ENCODE data around the gene COL17A1. TPM values are rescaled to one million over a fixed set of nuclear protein-coding genes. Genes with fewer than 3 reads are reported as not detected.

COL17A1 gene
- total and polyA plus RNA-seq, 2 donors (not counting 1 experiment from before 2014, with no cell fraction given), result under 0.01 to 0.12 TPM

- Histone ChIP-seq H4K20me1 (ENCODE audit: control insufficient read depth, extremely low read depth, insufficient read depth, low read length) (no peaks in the 10 kb centered on the region), H2AFZ (ENCODE audit: low read length) (no peak overlapping the region), H3K9me3 (ENCODE audit: control insufficient read depth, insufficient read depth, low read depth, low read length) (no peaks in the 10 kb centered on the region), H3K27me3 (ENCODE audit: control insufficient read depth, insufficient read depth, low read length) (no peaks in the 10 kb centered on the region), H3K9ac (ENCODE audit: insufficient read depth, low read length) (no peak overlapping the region), H3K79me2 (ENCODE audit: control insufficient read depth, insufficient read depth, low read length) (no peaks in the 10 kb centered on the region), H3K4me3 (replicated peaks in 1 of 4; ENCODE audit: control extremely low read depth in 1 of 4, insufficient read depth in 1 of 4, low read depth in 3 of 4, low read length in 4 of 4) (no peak overlapping the region), H3K27ac (ENCODE audit: insufficient read depth, low read length) (no peak overlapping the region), H3K36me3 (ENCODE audit: control insufficient read depth, insufficient read depth, low read length) (no peaks in the 10 kb centered on the region), H3K4me2 (ENCODE audit: extremely low read depth, insufficient read depth, low read length) (no peak overlapping the region), H3K4me1 (ENCODE audit: control insufficient read depth, extremely low read depth, insufficient read depth, low read length) (no peaks in the 10 kb centered on the region)
- TF ChIP-seq EZH2 (IDR thresholded peaks at IDR 0.05; ENCODE audit: low read length, missing control alignments), result no peak
- TF ChIP-seq, protein P1, sequence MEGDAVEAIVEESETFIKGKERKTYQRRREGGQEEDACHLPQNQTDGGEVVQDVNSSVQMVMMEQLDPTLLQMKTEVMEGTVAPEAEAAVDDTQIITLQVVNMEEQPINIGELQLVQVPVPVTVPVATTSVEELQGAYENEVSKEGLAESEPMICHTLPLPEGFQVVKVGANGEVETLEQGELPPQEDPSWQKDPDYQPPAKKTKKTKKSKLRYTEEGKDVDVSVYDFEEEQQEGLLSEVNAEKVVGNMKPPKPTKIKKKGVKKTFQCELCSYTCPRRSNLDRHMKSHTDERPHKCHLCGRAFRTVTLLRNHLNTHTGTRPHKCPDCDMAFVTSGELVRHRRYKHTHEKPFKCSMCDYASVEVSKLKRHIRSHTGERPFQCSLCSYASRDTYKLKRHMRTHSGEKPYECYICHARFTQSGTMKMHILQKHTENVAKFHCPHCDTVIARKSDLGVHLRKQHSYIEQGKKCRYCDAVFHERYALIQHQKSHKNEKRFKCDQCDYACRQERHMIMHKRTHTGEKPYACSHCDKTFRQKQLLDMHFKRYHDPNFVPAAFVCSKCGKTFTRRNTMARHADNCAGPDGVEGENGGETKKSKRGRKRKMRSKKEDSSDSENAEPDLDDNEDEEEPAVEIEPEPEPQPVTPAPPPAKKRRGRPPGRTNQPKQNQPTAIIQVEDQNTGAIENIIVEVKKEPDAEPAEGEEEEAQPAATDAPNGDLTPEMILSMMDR (conservative IDR thresholded peaks at IDR 0.05 in 1 of 2, IDR thresholded peaks at IDR 0.05 in 1 of 2; ENCODE audit: low read depth in 1 of 2, low read length in 2 of 2), result no peak
- DNase-seq (ENCODE audit: low read depth in 2 of 2), result no peak
These were observed 2.6 kb upstream of the COL17A1 start for GRCh38 chr10:104088239-104088638.

DNA sequence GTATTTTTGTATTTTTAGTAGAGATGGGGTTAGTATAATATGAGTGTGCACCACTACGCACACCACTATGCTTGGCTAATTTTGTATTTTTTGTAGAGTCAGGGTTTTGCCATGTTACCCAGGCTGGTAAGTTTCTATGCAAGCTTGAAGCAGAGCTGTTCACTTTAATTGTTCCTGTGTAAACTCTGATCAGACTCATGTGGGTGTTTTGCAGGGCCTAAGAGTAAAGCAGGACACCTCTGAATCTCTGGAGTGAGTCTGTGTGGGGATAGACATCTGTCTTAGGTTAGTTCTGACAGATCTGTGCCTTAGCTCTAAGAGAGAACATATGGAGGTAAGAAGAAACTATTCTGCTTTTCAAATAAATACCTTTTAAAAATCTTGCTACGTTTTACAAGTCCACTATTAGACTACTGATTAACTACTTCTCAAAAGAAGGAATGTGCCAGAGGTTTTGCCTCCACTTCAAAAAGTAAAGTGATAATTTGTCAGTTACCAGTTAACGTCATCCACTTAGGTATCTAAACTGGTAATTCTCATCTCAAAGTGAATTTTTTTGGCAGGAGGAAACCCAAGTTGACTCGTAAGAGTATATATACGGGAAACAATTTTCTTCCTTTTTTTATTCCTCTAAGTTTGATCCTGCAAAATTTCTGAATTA lies 1.1 kb downstream of the COL17A1 start:
- Histone ChIP-seq H3K9ac (ENCODE audit: insufficient read depth, low read length) (no peak overlapping the region), H3K27ac (ENCODE audit: insufficient read depth, low read length) (no peak overlapping the region), H4K20me1 (ENCODE audit: control insufficient read depth, extremely low read depth, insufficient read depth, low read length) (no peaks in the 10 kb centered on the region), H3K27me3 (ENCODE audit: control insufficient read depth, insufficient read depth, low read length) (no peaks in the 10 kb centered on the region), H3K9me3 (ENCODE audit: control insufficient read depth, insufficient read depth, low read depth, low read length) (no peaks in the 10 kb centered on the region), H3K79me2 (ENCODE audit: control insufficient read depth, insufficient read depth, low read length) (no peaks in the 10 kb centered on the region), H3K4me1 (ENCODE audit: control insufficient read depth, extremely low read depth, insufficient read depth, low read length) (no peaks in the 10 kb centered on the region), H3K4me2 (ENCODE audit: extremely low read depth, insufficient read depth, low read length) (no peak overlapping the region), H2AFZ (ENCODE audit: low read length) (no peak overlapping the region), H3K4me3 (replicated peaks in 1 of 4; ENCODE audit: control extremely low read depth in 1 of 4, insufficient read depth in 1 of 4, low read depth in 3 of 4, low read length in 4 of 4) (no peak overlapping the region), H3K36me3 (ENCODE audit: control insufficient read depth, insufficient read depth, low read length) (no peaks in the 10 kb centered on the region)
- TF ChIP-seq EZH2 (IDR thresholded peaks at IDR 0.05; ENCODE audit: low read length, missing control alignments), result no peak
- TF ChIP-seq, protein P1 (conservative IDR thresholded peaks at IDR 0.05 in 1 of 2, IDR thresholded peaks at IDR 0.05 in 1 of 2; ENCODE audit: low read depth in 1 of 2, low read length in 2 of 2), result no peak
- no peak for DNase-seq (ENCODE audit: low read depth in 2 of 2)

DNA sequence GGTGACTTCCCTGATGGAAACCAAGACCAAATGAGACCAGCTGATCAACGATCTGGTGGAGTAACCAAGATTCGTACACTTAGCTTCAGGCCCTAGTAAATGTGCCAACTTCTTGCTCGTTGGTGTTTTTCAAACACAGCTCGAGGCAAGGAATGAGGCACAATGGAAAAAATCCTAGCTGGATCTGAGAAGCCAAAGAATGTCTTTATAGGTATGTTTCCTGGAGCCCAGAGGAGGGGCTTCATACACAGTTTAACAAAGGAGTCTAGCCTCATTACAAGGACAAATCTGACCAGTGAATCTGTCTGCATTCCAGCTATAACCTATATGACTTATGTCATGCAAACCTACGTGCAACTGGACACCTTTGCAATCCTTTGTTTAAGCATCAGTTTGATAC lies 3.7 kb downstream of the COL17A1 start:
- Histone ChIP-seq H2AFZ (ENCODE audit: low read length) (no peak overlapping the region), H3K27me3 (ENCODE audit: control insufficient read depth, insufficient read depth, low read length) (no peaks in the 10 kb centered on the region), H3K9me3 (ENCODE audit: control insufficient read depth, insufficient read depth, low read depth, low read length) (no peaks in the 10 kb centered on the region), H3K4me1 (ENCODE audit: control insufficient read depth, extremely low read depth, insufficient read depth, low read length) (no peaks in the 10 kb centered on the region), H3K4me3 (replicated peaks in 1 of 4; ENCODE audit: control extremely low read depth in 1 of 4, insufficient read depth in 1 of 4, low read depth in 3 of 4, low read length in 4 of 4) (no peak overlapping the region), H4K20me1 (ENCODE audit: control insufficient read depth, extremely low read depth, insufficient read depth, low read length) (no peaks in the 10 kb centered on the region), H3K36me3 (ENCODE audit: control insufficient read depth, insufficient read depth, low read length) (no peaks in the 10 kb centered on the region), H3K9ac (ENCODE audit: insufficient read depth, low read length) (no peak overlapping the region), H3K4me2 (ENCODE audit: extremely low read depth, insufficient read depth, low read length) (no peak overlapping the region), H3K79me2 (ENCODE audit: control insufficient read depth, insufficient read depth, low read length) (no peaks in the 10 kb centered on the region), H3K27ac (ENCODE audit: insufficient read depth, low read length) (no peak overlapping the region)
- TF ChIP-seq EZH2 (IDR thresholded peaks at IDR 0.05; ENCODE audit: low read length, missing control alignments), result no peak
- TF ChIP-seq, protein P1 (conservative IDR thresholded peaks at IDR 0.05 in 1 of 2, IDR thresholded peaks at IDR 0.05 in 1 of 2; ENCODE audit: low read depth in 1 of 2, low read length in 2 of 2), result no peak
- DNase-seq (ENCODE audit: low read depth in 2 of 2), result no peak

All from fibroblast of lung (primary cell).